K562 (cell line): Measurements from ENCODE around the gene COG4. TPM values are rescaled to one million over a fixed set of nuclear protein-coding genes. Genes with fewer than 3 reads are reported as not detected.

Experiments used
- CBFB ChIP-seq: sonication (generic); formaldehyde crosslinking; IDR thresholded peaks from 2 replicates; pipeline ENCODE4 v1.4.0; 2020; ENCODE audit warnings: mild to moderate bottlenecking, missing genetic modification reagents
- CSDE1 ChIP-seq, 2 experiments: fragments of 450-650 bp; IDR thresholded peaks; 2 replicates each; pipeline ENCODE4 v1.6.1; 2016; ENCODE audit warnings: mild to moderate bottlenecking in 1 of 2
- DMBX1 ChIP-seq: fragments of 250-450 bp; sonication (Bioruptor Pico); IDR thresholded peaks from 2 replicates; pipeline ENCODE4 v1.8.0; 2022; ENCODE audit warnings: inconsistent platforms, mild to moderate bottlenecking, moderate library complexity, borderline replicate concordance
- FOXA3 ChIP-seq, 2 experiments: fragments of 450-650 bp in 1 of 2; sonication (generic) in 1 of 2; formaldehyde crosslinking; IDR thresholded peaks in 1 of 2; conservative IDR thresholded peaks in 1 of 2; 2 replicates each; pipeline versions ENCODE4 v1.4.0 to v1.8.0; 2020 to 2022; ENCODE audit warnings: mild to moderate bottlenecking in 2 of 2, missing genetic modification reagents in 1 of 2
- GATA2 ChIP-seq: sonication (generic); formaldehyde crosslinking; IDR thresholded peaks from 2 replicates; pipeline ENCODE4 v1.4.0; 2020; ENCODE audit warnings: mild to moderate bottlenecking, missing genetic modification reagents
- KAT8 ChIP-seq: fragments of 450-650 bp; IDR thresholded peaks from 2 replicates; pipeline ENCODE4 v1.6.1; 2016; ENCODE audit warnings: low read depth, mild to moderate bottlenecking
- KDM1A ChIP-seq, 2 experiments: fragments of 450-650 bp; IDR thresholded peaks; 2 replicates each; pipeline ENCODE4 v1.6.1; 2016; ENCODE audit warnings: mild to moderate bottlenecking in 2 of 2
- MTA3 ChIP-seq: fragments of 450-650 bp; formaldehyde crosslinking; IDR thresholded peaks from 2 replicates; pipeline ENCODE4 v1.6.1; 2017; ENCODE audit warnings: mild to moderate bottlenecking, borderline replicate concordance
- ZSCAN32 ChIP-seq: fragments of 450-650 bp; formaldehyde crosslinking; IDR thresholded peaks from 2 replicates; pipeline ENCODE4 v1.4.0; 2020; ENCODE audit warnings: mild to moderate bottlenecking, moderate library complexity
- polyA plus RNA-seq, 8 experiments: library from polyadenylated mRNA; depleted of rRNA in 4 of 8; stranded (reverse) in 5 of 8; unstranded in 3 of 8; fragments of >200 nt; fragmentation: Nextera tagmentation in 2 of 8; fragmentation: Illumina TruSeq in 1 of 8; extraction: Ambion mirVana in 2 of 8; extraction: Trizol in 1 of 8; gene quantifications; 2 replicates each; pipeline versions ENCODE4 v1.2.1 to v1.2.3, GENCODE V29; 2011 to 2014; ENCODE audit warnings: inconsistent platforms in 1 of 8, missing spikeins in 1 of 8
- total RNA-seq, 7 experiments: library from RNA; depleted of rRNA in 6 of 7; stranded (reverse); fragments of >200 nt in 6 of 7; fragmentation: Illumina TruSeq in 2 of 7; extraction: Trizol in 2 of 7; gene quantifications; 2 replicates each; pipeline versions ENCODE4 v1.2.1 to v1.2.3, GENCODE V29; 2011 to 2021; ENCODE audit warnings: low replicate concordance in 1 of 7
- TF ChIP-seq, protein P1 (sequence below): sonication (generic); formaldehyde crosslinking; IDR thresholded peaks from 2 replicates; pipeline ENCODE4 v1.9.0; 2022; ENCODE audit warnings: mild to moderate bottlenecking, missing genetic modification reagents
- TF ChIP-seq, protein P2 (sequence below): fragments of 200-800 bp; sonication (Bioruptor generic); IDR thresholded peaks from 2 replicates; pipeline ENCODE4 v1.6.1; 2017; ENCODE audit warnings: missing genetic modification characterization, missing compliant biosample characterization
- TF ChIP-seq, protein P3 (sequence below): sonication (generic); formaldehyde crosslinking; IDR thresholded peaks from 2 replicates; pipeline ENCODE4 v1.8.1; 2023; ENCODE audit warnings: missing genetic modification reagents, mild to moderate bottlenecking, borderline replicate concordance
- TF ChIP-seq, protein P4 (sequence below): fragments of 450-650 bp; IDR thresholded peaks from 2 replicates; pipeline ENCODE4 v1.7.1; 2018; ENCODE audit warnings: mild to moderate bottlenecking, low read depth; ENCODE audit not compliant: partially characterized antibody
- TF ChIP-seq, protein P5 (sequence below): sonication (generic); formaldehyde crosslinking; IDR thresholded peaks from 2 replicates; pipeline ENCODE4 v1.8.1; 2022; ENCODE audit warnings: missing genetic modification reagents

The COG4 gene
- total and polyA plus RNA-seq, 9 of the 15 experiments (the other 6 are each of a cell fraction or from before 2014, with no cell fraction given), result 13.7 to 73.9 (median 44.2) TPM

DNA sequence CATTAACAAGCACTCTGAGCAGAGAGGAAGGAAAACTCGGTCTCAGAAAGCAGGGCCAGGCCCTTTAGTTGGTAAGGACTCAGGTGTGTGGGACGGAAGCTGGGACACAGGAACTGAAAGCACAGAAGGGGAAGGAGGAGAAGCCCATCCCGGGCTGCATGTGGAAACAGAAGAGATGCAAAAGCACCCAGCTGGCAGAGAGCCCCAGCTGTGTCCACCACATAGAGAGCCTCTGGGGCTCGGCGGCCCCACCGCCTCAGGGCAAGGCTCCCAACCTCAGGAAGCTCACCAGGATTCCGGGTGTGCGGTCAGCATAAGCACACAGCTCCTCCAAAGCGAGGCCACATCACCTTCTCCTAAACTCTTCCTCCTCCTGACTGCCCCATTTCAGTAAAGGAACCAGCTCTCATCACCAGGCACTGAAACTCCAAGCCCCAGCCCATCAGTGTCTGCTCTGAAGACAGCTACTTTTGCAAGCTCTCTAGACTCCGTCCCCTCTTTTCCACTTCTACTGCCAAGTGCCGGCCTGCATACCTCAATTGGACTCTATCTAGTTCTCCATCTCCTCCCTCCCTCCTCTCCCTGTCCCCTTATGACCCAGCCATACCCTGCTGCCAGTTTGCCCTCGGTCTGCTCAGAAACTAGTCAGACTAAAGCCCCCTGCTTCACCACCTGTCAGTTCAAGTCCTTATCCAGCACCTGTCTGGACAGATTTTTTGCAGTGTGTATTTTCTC lies 90.5 kb downstream of the COG4 start (continued):
- TF ChIP-seq DMBX1, result no peak; the same call in 1 of the 2 replicates
- TF ChIP-seq KDM1A (IDR thresholded peaks at IDR 0.05), result no peak
- no peak for TF ChIP-seq KAT8
- TF ChIP-seq MTA3, result no peak
- no peak for TF ChIP-seq CBFB (CRISPR knock-in tag)
- TF ChIP-seq GATA2 (CRISPR knock-in tag), result no peak
- TF ChIP-seq, protein P1, sequence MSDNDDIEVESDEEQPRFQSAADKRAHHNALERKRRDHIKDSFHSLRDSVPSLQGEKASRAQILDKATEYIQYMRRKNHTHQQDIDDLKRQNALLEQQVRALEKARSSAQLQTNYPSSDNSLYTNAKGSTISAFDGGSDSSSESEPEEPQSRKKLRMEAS (CRISPR knock-in tag), result no peak
- TF ChIP-seq FOXA3 (CRISPR knock-in tag; conservative IDR thresholded peaks at IDR 0.05 in 1 of 2, IDR thresholded peaks at IDR 0.05 in 1 of 2), result no peak
- TF ChIP-seq CSDE1 (IDR thresholded peaks at IDR 0.05), result no peak
- TF ChIP-seq, protein P2, sequence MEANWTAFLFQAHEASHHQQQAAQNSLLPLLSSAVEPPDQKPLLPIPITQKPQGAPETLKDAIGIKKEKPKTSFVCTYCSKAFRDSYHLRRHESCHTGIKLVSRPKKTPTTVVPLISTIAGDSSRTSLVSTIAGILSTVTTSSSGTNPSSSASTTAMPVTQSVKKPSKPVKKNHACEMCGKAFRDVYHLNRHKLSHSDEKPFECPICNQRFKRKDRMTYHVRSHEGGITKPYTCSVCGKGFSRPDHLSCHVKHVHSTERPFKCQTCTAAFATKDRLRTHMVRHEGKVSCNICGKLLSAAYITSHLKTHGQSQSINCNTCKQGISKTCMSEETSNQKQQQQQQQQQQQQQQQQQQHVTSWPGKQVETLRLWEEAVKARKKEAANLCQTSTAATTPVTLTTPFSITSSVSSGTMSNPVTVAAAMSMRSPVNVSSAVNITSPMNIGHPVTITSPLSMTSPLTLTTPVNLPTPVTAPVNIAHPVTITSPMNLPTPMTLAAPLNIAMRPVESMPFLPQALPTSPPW (CRISPR knock-in tag), result no peak; the same call in 1 of the 2 replicates
- TF ChIP-seq, protein P3, sequence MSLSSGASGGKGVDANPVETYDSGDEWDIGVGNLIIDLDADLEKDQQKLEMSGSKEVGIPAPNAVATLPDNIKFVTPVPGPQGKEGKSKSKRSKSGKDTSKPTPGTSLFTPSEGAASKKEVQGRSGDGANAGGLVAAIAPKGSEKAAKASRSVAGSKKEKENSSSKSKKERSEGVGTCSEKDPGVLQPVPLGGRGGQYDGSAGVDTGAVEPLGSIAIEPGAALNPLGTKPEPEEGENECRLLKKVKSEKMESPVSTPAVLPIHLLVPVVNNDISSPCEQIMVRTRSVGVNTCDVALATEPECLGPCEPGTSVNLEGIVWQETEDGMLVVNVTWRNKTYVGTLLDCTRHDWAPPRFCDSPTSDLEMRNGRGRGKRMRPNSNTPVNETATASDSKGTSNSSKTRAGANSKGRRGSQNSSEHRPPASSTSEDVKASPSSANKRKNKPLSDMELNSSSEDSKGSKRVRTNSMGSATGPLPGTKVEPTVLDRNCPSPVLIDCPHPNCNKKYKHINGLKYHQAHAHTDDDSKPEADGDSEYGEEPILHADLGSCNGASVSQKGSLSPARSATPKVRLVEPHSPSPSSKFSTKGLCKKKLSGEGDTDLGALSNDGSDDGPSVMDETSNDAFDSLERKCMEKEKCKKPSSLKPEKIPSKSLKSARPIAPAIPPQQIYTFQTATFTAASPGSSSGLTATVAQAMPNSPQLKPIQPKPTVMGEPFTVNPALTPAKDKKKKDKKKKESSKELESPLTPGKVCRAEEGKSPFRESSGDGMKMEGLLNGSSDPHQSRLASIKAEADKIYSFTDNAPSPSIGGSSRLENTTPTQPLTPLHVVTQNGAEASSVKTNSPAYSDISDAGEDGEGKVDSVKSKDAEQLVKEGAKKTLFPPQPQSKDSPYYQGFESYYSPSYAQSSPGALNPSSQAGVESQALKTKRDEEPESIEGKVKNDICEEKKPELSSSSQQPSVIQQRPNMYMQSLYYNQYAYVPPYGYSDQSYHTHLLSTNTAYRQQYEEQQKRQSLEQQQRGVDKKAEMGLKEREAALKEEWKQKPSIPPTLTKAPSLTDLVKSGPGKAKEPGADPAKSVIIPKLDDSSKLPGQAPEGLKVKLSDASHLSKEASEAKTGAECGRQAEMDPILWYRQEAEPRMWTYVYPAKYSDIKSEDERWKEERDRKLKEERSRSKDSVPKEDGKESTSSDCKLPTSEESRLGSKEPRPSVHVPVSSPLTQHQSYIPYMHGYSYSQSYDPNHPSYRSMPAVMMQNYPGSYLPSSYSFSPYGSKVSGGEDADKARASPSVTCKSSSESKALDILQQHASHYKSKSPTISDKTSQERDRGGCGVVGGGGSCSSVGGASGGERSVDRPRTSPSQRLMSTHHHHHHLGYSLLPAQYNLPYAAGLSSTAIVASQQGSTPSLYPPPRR (CRISPR knock-in tag), result no peak
- TF ChIP-seq, protein P4, sequence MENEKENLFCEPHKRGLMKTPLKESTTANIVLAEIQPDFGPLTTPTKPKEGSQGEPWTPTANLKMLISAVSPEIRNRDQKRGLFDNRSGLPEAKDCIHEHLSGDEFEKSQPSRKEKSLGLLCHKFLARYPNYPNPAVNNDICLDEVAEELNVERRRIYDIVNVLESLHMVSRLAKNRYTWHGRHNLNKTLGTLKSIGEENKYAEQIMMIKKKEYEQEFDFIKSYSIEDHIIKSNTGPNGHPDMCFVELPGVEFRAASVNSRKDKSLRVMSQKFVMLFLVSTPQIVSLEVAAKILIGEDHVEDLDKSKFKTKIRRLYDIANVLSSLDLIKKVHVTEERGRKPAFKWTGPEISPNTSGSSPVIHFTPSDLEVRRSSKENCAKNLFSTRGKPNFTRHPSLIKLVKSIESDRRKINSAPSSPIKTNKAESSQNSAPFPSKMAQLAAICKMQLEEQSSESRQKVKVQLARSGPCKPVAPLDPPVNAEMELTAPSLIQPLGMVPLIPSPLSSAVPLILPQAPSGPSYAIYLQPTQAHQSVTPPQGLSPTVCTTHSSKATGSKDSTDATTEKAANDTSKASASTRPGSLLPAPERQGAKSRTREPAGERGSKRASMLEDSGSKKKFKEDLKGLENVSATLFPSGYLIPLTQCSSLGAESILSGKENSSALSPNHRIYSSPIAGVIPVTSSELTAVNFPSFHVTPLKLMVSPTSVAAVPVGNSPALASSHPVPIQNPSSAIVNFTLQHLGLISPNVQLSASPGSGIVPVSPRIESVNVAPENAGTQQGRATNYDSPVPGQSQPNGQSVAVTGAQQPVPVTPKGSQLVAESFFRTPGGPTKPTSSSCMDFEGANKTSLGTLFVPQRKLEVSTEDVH, result no peak
- TF ChIP-seq ZSCAN32 (CRISPR knock-in tag), result no peak
- TF ChIP-seq, protein P5, sequence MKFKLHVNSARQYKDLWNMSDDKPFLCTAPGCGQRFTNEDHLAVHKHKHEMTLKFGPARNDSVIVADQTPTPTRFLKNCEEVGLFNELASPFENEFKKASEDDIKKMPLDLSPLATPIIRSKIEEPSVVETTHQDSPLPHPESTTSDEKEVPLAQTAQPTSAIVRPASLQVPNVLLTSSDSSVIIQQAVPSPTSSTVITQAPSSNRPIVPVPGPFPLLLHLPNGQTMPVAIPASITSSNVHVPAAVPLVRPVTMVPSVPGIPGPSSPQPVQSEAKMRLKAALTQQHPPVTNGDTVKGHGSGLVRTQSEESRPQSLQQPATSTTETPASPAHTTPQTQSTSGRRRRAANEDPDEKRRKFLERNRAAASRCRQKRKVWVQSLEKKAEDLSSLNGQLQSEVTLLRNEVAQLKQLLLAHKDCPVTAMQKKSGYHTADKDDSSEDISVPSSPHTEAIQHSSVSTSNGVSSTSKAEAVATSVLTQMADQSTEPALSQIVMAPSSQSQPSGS (CRISPR knock-in tag), result no peak
